ENCODE results near the gene EPAS1.

DNA sequence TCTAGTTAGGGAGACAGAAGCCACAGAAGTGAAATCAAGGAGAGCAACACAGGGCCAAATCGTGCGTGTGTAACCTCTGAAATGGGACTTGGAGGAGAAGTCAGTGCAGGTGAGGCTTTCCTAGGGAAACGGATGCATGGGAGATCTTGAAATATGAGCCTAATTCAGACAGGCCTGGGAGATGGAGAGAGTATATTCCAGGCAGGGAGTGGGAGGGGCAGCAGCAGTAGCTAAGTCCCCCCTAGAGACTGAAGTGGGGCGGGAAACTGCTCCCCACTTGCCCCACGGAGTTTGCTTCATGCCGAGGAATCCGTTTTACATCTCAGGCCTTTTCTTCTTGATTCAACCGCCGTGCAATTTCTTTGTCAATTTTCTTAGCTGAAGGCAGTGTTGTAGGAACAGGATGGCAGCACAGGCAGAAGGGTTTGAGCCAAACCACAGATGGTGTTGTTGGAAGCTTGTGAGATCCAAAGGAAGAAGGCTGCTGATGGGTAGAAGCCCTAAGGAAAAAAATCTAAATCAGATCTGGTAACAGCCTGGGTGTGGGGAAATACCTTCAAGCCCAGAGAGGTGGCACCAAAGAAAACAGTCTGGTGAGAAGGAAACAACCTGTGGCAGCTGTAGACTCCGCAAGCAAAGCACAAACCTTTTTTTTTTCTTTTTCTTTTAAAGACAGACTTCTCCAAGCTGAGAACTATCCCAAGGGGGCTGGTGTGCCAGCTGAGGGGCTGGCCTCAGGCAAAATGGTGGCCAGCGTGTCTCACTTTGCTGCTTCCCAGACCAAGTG, 40.2 kb downstream of the EPAS1 start:
- TF ChIP-seq POLR2A (IDR thresholded peaks at IDR 0.05) (no peak), CTCF (IDR thresholded peaks at IDR 0.05) (no peak)
